Neutrophil (primary cell): ENCODE data around the gene USHBP1.

ENCODE experiments used
- H3K27ac ChIP-seq: fragments of 200-600 bp; sonication (generic); 2 replicates; pipeline ENCODE4 v1.5.1; 2016; ENCODE audit warnings: mild to moderate bottlenecking, moderate library complexity
- H3K27me3 ChIP-seq: fragments of 200-600 bp; sonication (generic); 2 replicates; pipeline ENCODE4 v1.6.0; 2016; ENCODE audit warnings: mild to moderate bottlenecking
- H3K36me3 ChIP-seq: fragments of 200-600 bp; sonication (generic); 2 replicates; pipeline ENCODE4 v1.5.1; 2017
- H3K4me1 ChIP-seq, 2 experiments: fragments of 200-600 bp in 1 of 2; sonication (generic) in 1 of 2; 1 replicate in 1 of 2; 2 replicates in 1 of 2; pipeline versions ENCODE4 v1.5.1 to v1.6.1; 2013 to 2016; ENCODE audit warnings: low read depth in 1 of 2, low read length in 1 of 2, mild to moderate bottlenecking in 1 of 2, moderate library complexity in 1 of 2; ENCODE audit not compliant: control insufficient read depth in 1 of 2, insufficient read depth in 1 of 2
- H3K4me3 ChIP-seq, 2 experiments: fragments of 200-600 bp in 1 of 2; sonication (generic) in 1 of 2; 1 replicate in 1 of 2; 2 replicates in 1 of 2; pipeline ENCODE4 v1.5.1; 2013 to 2016; ENCODE audit warnings: low read depth in 1 of 2, low read length in 1 of 2, mild to moderate bottlenecking in 1 of 2, moderate library complexity in 1 of 2
- H3K9me3 ChIP-seq: fragments of 200-600 bp; sonication (generic); 2 replicates; pipeline ENCODE4 v1.5.1; 2016
- CTCF ChIP-seq: fragments of 200-600 bp; sonication (generic); IDR thresholded peaks from 2 replicates; pipeline ENCODE4 v1.5.1; 2016; ENCODE audit warnings: antibody characterized with exemption

USHBP1 gene

DNA sequence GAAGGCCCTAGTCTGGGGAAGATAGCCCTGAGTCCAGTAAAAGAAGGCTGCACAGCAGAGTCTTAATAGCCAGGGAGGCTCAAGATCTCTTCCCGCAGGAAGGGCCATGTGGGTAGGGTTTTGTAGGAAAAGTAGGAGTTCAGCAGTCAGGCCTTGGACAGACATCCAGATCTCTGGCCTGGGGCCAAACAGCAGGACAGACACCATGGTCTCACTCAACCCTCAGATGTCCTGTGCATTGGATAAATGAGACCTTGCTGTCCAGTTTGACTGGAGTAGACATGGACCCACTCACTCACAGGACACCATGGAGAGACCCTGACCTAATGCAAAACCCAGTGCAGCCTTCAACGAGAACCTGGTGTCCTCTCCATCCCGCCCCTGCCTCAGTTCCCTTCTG lies 34.7 kb downstream of the USHBP1 start:
- Histone ChIP-seq H3K27ac (no peak overlapping the region), H3K36me3 (no peaks in the 10 kb centered on the region), H3K4me3 (no peak overlapping the region), H3K4me1 (peaks cover 17 to 18% of the 10 kb centered on the region in 2 experiments), H3K9me3 (no peaks in the 10 kb centered on the region), H3K27me3 (no peaks in the 10 kb centered on the region)
- no peak for TF ChIP-seq CTCF

DNA sequence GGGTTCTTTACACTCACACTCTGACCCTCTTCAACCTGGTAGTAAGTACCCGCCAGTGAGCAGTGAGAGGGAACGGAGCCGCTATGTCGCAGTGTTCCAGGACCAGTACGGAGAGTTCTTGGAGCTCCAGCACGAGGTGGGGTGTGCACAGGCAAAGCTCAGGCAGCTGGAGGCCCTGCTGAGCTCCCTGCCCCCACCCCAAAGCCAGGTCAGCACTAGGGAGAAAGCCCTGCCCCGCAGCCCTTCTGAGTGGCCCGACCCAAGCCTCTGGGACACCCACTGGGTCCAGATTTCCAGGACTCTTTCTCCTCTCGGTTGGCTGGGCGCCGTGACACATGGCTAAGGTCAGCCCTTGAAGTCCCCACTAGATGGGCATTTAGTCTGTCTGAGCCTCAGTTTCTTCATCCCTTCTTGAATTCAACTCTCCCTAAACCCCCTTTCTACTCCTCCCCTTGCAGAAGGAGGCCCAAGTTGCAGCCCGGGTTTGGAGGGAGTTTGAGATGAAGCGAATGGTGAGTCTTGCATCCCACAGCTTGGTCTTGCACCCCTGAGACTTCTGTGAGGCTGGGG lies 36.7 kb downstream of the USHBP1 start:
- Histone ChIP-seq H3K36me3 (no peaks in the 10 kb centered on the region), H3K4me1 (peaks cover 18% of the 10 kb centered on the region in 2 experiments), H3K4me3 (no peak overlapping the region), H3K27ac (no peak overlapping the region), H3K9me3 (no peaks in the 10 kb centered on the region), H3K27me3 (no peaks in the 10 kb centered on the region)
- no peak for TF ChIP-seq CTCF

- H3K27me3 ChIP-seq = no peaks in the 10 kb centered on the region
- H3K4me3 ChIP-seq = peak within 1 kb of the TSS; percentile 78 to 95
- H3K4me1 ChIP-seq = peaks cover 18% of the 10 kb centered on the region in 2 experiments
- H3K9me3 ChIP-seq = no peaks in the 10 kb centered on the region
- peak; percentile 31 for TF ChIP-seq CTCF
- peak within 1 kb of the TSS; percentile 96 for H3K27ac ChIP-seq
- no peaks in the 10 kb centered on the region for H3K36me3 ChIP-seq
Measured at GRCh38 chr19:17226002-17226933, 38.3 kb downstream of the USHBP1 start, which contains the start of gene OCEL1. Gene OCEL1, plus strand, starts transcription at chr19:17226226. Its CDS starts 22 bp downstream, at chr19:17226248.

GRCh38 chr19:17225053-17225452 lies 39.5 kb downstream of the USHBP1 start:
- H3K4me1 ChIP-seq = peaks cover 18% of the 10 kb centered on the region in 2 experiments
- H3K36me3 ChIP-seq = no peaks in the 10 kb centered on the region
- no peak overlapping the region for H3K27ac ChIP-seq
- no peaks in the 10 kb centered on the region for H3K9me3 ChIP-seq
- H3K4me3 ChIP-seq = peak overlapping the region; percentile 78 to 95
- H3K27me3 ChIP-seq = no peaks in the 10 kb centered on the region
- TF ChIP-seq CTCF = no peak

- no peak overlapping the region for H3K4me3 ChIP-seq
- H3K27me3 ChIP-seq = no peaks in the 10 kb centered on the region
- H3K36me3 ChIP-seq = peaks cover 3% of the 10 kb centered on the region
- H3K27ac ChIP-seq = no peak overlapping the region
- TF ChIP-seq CTCF = no peak
- H3K9me3 ChIP-seq = no peaks in the 10 kb centered on the region
- peaks cover 10% of the 10 kb centered on the region in 2 experiments for H3K4me1 ChIP-seq
Measured at GRCh38 chr19:17220207-17220758, 44.3 kb downstream of the USHBP1 start.
